SIG-M5 (cell line): ENCODE results near the gene CFC1B.
"Not testable (repeated sequence)": the region's sequence is repeated elsewhere in the genome, so short reads cannot be mapped to it uniquely, and the experiment has no call there.

ENCODE experiments used
- DNase-seq: peaks from one replicate; lab custom pipeline; 2025; lab: John Stamatoyannopoulos, UW

CFC1B gene

DNA sequence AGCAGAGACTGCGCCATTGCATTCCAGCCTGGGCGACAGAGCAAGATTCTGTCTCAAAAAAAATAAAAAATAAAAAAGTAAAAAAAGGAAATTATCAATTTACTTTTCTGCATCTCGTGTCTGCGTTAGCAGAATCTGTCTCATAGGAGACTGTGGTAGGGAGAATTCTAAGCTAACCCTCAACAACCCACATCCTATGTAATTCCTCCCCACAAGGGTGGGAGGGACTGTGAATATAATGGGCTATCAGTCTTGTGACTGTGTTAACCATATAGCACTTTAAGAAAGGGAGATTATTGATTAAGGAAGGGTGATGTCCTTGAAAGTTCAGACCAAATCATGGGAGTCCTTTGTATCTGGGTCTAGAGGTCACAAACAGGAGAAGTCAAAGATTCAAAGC lies 45.1 kb downstream of the CFC1B start:
- not testable (repeated sequence) for DNase-seq

DNA sequence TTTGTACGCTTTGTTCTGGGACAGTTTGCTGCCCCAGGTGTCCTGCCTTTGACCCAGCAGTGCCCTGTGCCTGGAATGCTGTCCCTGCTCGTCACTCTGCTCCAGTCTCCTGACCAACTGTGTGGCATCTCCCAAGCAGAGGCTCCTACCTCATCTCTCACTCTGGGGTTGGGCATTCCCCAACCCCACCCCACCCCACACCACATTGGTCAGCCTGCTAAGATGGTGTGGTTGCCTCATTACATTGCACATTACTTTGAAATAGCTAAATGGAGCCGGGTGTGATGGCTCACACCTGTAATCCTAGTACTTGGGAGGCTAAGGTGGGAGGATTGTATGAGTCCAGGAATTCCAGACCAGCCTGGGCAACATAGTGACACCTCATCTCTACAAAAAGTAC lies 50.9 kb downstream of the CFC1B start:
- DNase-seq, result not testable (repeated sequence)

- DNase-seq, result not testable (repeated sequence)
Observed at GRCh38 chr2:130574230-130574629, 53.2 kb downstream of the CFC1B start.

GRCh38 chr2:130576209-130576784 lies 55.3 kb downstream of the CFC1B start:
- not testable (repeated sequence) for DNase-seq

- not testable (repeated sequence) for DNase-seq
Observed at GRCh38 chr2:130577559-130577958, 56.5 kb downstream of the CFC1B start.
